Omental fat pad (tissue), 4 donors: Measurements from ENCODE around the gene DFFA. TPM values are rescaled to one million over a fixed set of nuclear protein-coding genes. Genes with fewer than 3 reads are reported as not detected.
"Not testable (repeated sequence)": the region's sequence is repeated elsewhere in the genome, so short reads cannot be mapped to it uniquely, and the experiment has no call there.

Experiments
- ATAC-seq: fragments of 150-250 bp; one replicate; pipeline ENCODE4 v1.9.1; 2016; ENCODE audit warnings: mild to moderate bottlenecking, moderate library complexity; ENCODE audit not compliant: low FRiP score
- DNase-seq: peaks from one replicate; pipeline ENCODE4 v3.0.0-alpha.2; 2019; ENCODE audit warnings: low spot score
- CTCF ChIP-seq, 3 donors: fragments of 450-650 bp; IDR thresholded peaks; one replicate each; pipeline ENCODE4 v1.5.1; 2016 to 2017; ENCODE audit warnings: antibody characterized with exemption in 3 of 3, mild to moderate bottlenecking in 3 of 3, moderate library complexity in 2 of 3
- total RNA-seq, 4 donors: library from RNA; depleted of rRNA; stranded (reverse); fragments of >200 nt; gene quantifications; one replicate each; pipeline ENCODE4 v1.1.0, GENCODE V29; 2016

DFFA gene
- total RNA-seq, 4 donors from 2014 or later: 17.8 to 27.2 (median 21.6) TPM

- TF ChIP-seq CTCF (IDR thresholded peaks at IDR 0.05): no peak
- ATAC-seq (no peak), DNase-seq (no peak)
Observed at GRCh38 chr1:10457875-10458274, 14.5 kb downstream of the DFFA start.

GRCh38 chr1:10457462-10457861, 14.9 kb downstream of the DFFA start:
- ATAC-seq, DNase-seq: not testable (repeated sequence)

GRCh38 chr1:10456661-10457060, 15.7 kb downstream of the DFFA start:
- DNase-seq (no peak), ATAC-seq (no peak)
- no peak for TF ChIP-seq CTCF (IDR thresholded peaks at IDR 0.05)

GRCh38 chr1:10456048-10456447, 16.3 kb downstream of the DFFA start:
- DNase-seq (no peak), ATAC-seq (no peak)
- TF ChIP-seq CTCF (IDR thresholded peaks at IDR 0.05): no peak

GRCh38 chr1:10451287-10451686, 21.0 kb downstream of the DFFA start:
- no peak for TF ChIP-seq CTCF (IDR thresholded peaks at IDR 0.05)
- no peak for ATAC-seq
- no peak for DNase-seq

- TF ChIP-seq CTCF (IDR thresholded peaks at IDR 0.05): no peak
- no peak for DNase-seq
- no peak for ATAC-seq
Observed at GRCh38 chr1:10450836-10451235, 21.5 kb downstream of the DFFA start.

- no peak for ATAC-seq
- DNase-seq: no peak
- TF ChIP-seq CTCF (IDR thresholded peaks at IDR 0.05): no peak
Observed at GRCh38 chr1:10450156-10450814, 22.0 kb downstream of the DFFA start.
